OCI-LY3 (cell line): ENCODE measurements around the gene GDPD4.

Experiments
- H2AFZ ChIP-seq: fragments of 200-600, 300-600 bp; shearing (Covaris generic); 2 replicates; pipeline ENCODE4 v1.6.0; 2014; ENCODE audit warnings: antibody characterized with exemption, low read depth, low read length
- H3K27ac ChIP-seq: fragments of 200-600, 300-600 bp; sonication (generic); 2 replicates; pipeline ENCODE4 v1.5.1; 2014; ENCODE audit warnings: mild to moderate bottlenecking, low read length, moderate library complexity, mixed read lengths
- H3K27me3 ChIP-seq: fragments of 200-600, 300-600 bp; sonication (generic); 2 replicates; pipeline ENCODE4 v1.6.1; 2014; ENCODE audit warnings: low read depth, low read length, mixed read lengths
- H3K36me3 ChIP-seq: fragments of 200-600, 300-600 bp; sonication (generic); replicated peaks from 2 replicates; pipeline ENCODE3; 2014; ENCODE audit warnings: low read depth, low read length, mixed read lengths
- H3K4me1 ChIP-seq: fragments of 300-600, 200-600 bp; sonication (generic); 2 replicates; pipeline ENCODE4 v1.6.1; 2014; ENCODE audit warnings: low read length, mixed read lengths
- H3K4me2 ChIP-seq: fragments of 200-600, 300-600 bp; sonication (generic); 2 replicates; pipeline ENCODE4 v1.6.1; 2014; ENCODE audit warnings: low read length, mixed read lengths
- H3K4me3 ChIP-seq: fragments of 300-600, 200-600 bp; sonication (generic); 2 replicates; pipeline ENCODE4 v1.5.1; 2014; ENCODE audit warnings: antibody characterized with exemption, mild to moderate bottlenecking, low read length, moderate library complexity
- H3K79me2 ChIP-seq: fragments of 300-600, 200-600 bp; shearing (Covaris generic); 2 replicates; pipeline ENCODE4 v1.6.1; 2014; ENCODE audit warnings: mild to moderate bottlenecking, low read length, mixed read lengths
- H3K9ac ChIP-seq: fragments of 300-600, 200-600 bp; shearing (Covaris generic); 2 replicates; pipeline ENCODE4 v1.6.0; 2014; ENCODE audit warnings: mild to moderate bottlenecking, low read length, moderate library complexity
- H3K9me3 ChIP-seq: fragments of 200-600, 300-600 bp; shearing (Covaris generic); 2 replicates; pipeline ENCODE4 v1.6.1; 2014; ENCODE audit warnings: low read length, mixed read lengths; ENCODE audit not compliant: insufficient read depth
- H4K20me1 ChIP-seq: fragments of 200-600, 300-600 bp; sonication (generic); 2 replicates; pipeline ENCODE4 v1.6.1; 2016; ENCODE audit warnings: low read length, mixed read lengths; ENCODE audit not compliant: insufficient read depth
- EZH2phosphoT487 ChIP-seq: fragments of 200-600 bp; shearing (Covaris generic); IDR thresholded peaks from 2 replicates; pipeline ENCODE4 v1.6.1; 2018; ENCODE audit warnings: antibody characterized with exemption, mixed run types, low read depth
- TF ChIP-seq, protein P1 (sequence below): fragments of 200-600, 300-600 bp; sonication (generic); IDR thresholded peaks from 2 replicates; pipeline ENCODE4 v1.5.1; 2014; ENCODE audit warnings: antibody characterized with exemption, low read length, low read depth

Gene GDPD4

DNA sequence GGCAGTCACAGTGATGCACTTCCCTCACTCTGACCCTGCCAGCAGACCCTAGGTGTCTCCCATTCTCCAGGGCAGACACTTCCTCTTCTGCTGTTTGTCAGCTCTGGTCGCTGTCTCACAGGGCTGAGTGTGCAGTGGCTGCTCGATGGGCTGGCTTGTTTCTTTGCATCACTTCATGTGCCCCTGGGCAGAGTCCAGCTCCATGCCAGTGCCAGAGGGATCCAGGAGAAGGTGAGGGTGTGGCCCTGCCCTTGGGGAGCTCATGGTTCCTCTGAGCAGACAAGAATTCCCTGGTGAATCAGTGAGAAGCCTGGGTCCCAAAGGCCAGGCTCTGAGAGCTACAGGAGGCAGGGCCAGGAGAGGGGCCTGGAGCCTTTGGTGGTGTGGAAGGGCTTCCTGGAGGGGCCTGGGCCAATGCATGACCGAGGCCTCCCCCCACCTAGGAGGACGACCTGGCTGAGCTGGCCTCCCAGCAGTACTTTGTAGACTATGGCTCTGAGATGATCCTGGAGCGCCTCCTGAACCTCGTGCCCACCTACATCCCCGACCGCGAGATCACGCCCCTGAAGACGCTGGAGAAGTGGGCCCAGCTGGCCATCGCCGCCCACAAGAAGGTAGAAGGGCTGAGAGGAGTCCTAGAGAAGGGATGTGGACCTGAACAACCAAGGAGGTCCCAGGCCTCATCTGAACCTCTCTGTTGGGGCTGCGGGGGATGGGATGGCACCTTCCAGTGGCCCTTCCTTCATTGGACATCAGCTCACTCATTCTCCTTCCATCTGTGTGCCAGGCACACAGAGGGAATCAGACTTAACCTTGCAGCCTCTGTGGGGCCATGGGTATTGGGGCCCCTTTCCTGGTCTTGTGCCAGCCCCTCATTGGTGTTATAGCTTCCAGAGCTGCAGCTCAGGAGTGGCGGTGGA is 107.3 kb downstream of the GDPD4 start:
- H3K9me3 ChIP-seq = no peaks in the 10 kb centered on the region
- H2AFZ ChIP-seq = no peak overlapping the region
- H3K4me2 ChIP-seq = no peak overlapping the region
- no peak overlapping the region for H3K27ac ChIP-seq
- no peak overlapping the region for H3K4me3 ChIP-seq
- H3K36me3 ChIP-seq = no peaks in the 10 kb centered on the region
- H3K79me2 ChIP-seq = no peaks in the 10 kb centered on the region
- TF ChIP-seq, protein P1, sequence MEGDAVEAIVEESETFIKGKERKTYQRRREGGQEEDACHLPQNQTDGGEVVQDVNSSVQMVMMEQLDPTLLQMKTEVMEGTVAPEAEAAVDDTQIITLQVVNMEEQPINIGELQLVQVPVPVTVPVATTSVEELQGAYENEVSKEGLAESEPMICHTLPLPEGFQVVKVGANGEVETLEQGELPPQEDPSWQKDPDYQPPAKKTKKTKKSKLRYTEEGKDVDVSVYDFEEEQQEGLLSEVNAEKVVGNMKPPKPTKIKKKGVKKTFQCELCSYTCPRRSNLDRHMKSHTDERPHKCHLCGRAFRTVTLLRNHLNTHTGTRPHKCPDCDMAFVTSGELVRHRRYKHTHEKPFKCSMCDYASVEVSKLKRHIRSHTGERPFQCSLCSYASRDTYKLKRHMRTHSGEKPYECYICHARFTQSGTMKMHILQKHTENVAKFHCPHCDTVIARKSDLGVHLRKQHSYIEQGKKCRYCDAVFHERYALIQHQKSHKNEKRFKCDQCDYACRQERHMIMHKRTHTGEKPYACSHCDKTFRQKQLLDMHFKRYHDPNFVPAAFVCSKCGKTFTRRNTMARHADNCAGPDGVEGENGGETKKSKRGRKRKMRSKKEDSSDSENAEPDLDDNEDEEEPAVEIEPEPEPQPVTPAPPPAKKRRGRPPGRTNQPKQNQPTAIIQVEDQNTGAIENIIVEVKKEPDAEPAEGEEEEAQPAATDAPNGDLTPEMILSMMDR = no peak
- TF ChIP-seq EZH2phosphoT487 = no peak
- no peaks in the 10 kb centered on the region for H4K20me1 ChIP-seq
- no peaks in the 10 kb centered on the region for H3K4me1 ChIP-seq
- H3K27me3 ChIP-seq = no peaks in the 10 kb centered on the region
- H3K9ac ChIP-seq = no peak overlapping the region

DNA sequence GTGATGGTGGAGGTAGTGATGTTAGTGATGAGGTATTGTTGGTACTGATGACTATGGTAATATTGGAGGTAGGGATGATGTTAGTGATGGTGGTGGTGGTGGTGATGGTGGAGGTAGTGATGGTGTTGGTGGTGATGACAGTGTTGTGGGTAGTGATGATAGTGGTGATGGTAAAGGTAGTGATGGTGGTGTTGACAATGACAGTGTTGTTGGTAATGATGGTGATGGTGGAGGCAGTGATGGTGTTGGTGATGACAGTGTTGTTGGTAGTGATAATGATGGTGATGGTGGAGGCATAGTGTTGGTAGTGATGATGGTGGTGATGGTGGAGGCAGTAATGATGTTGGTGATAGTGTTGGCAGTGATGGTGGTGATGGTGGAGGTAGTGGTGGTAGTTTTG is 108.3 kb downstream of the GDPD4 start:
- Histone ChIP-seq H3K4me2 (no peak overlapping the region), H3K36me3 (no peaks in the 10 kb centered on the region), H3K4me3 (no peak overlapping the region), H3K9me3 (no peaks in the 10 kb centered on the region), H2AFZ (no peak overlapping the region), H3K79me2 (no peaks in the 10 kb centered on the region), H3K9ac (no peak overlapping the region), H3K27ac (no peak overlapping the region), H4K20me1 (no peaks in the 10 kb centered on the region), H3K27me3 (no peaks in the 10 kb centered on the region), H3K4me1 (no peaks in the 10 kb centered on the region)
- TF ChIP-seq, protein P1 = no peak
- TF ChIP-seq EZH2phosphoT487 = no peak

DNA sequence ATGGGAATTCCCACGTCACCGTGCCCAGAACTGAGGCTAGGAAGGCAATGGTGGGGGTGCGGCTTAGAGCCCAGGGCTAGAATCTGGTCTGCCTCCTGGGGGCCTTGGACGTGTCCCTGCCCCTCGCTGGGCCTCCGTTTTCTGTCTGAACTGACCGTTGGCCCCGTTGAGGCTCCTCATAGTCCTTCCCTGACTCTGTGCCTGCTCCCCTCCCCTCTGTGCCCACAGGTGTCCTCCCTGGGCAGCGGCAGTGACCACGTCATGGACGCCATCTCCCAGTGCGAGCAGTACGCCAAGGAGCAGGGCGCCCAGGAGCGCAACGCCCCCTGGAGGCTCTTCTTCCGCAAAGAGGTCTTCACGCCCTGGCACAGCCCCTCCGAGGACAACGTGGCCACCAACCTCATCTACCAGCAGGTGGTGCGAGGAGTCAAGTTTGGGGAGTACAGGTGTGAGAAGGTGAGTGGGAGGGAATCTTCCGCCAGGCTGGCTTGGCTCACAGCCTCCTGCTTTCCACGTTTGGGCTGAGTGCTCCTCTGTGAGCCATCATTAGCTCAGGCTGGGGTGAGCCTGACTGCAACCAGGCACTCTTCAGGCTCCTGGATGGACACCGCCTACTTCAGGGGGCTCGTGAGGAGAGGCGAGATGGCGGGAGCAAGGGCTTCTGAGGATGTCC is 109.5 kb downstream of the GDPD4 start:
- Histone ChIP-seq H3K27me3 (no peaks in the 10 kb centered on the region), H3K9me3 (no peaks in the 10 kb centered on the region), H2AFZ (no peak overlapping the region), H3K9ac (no peak overlapping the region), H4K20me1 (no peaks in the 10 kb centered on the region), H3K79me2 (no peaks in the 10 kb centered on the region), H3K4me1 (peaks cover 3% of the 10 kb centered on the region), H3K27ac (no peak overlapping the region), H3K4me3 (no peak overlapping the region), H3K36me3 (no peaks in the 10 kb centered on the region), H3K4me2 (no peak overlapping the region)
- TF ChIP-seq EZH2phosphoT487 = no peak
- TF ChIP-seq, protein P1 = peak; percentile 86

DNA sequence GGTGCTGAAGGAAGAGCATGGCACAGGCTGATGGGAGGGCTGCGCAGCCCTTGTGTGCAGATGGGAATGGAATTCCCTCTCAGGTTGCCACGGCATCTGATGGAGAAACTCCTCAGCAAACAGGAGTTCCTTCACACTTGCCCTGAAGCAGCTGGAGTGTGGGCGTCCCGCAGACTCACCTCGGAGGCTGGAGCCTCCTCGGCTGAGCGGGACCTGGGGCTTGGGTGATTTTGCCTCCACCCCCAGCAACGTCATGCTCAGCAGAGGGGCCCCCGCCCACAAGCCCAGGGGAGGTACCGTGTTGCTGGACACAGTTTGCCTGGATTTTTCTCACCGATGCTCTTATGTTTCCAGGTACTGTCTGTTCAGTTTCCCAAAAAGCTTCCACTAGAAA is 110.1 kb downstream of the GDPD4 start:
- Histone ChIP-seq H2AFZ (no peak overlapping the region), H3K9ac (no peak overlapping the region), H3K4me2 (no peak overlapping the region), H3K79me2 (no peaks in the 10 kb centered on the region), H4K20me1 (no peaks in the 10 kb centered on the region), H3K36me3 (no peaks in the 10 kb centered on the region), H3K4me1 (peaks cover 9% of the 10 kb centered on the region), H3K4me3 (no peak overlapping the region), H3K27me3 (no peaks in the 10 kb centered on the region), H3K9me3 (no peaks in the 10 kb centered on the region), H3K27ac (no peak overlapping the region)
- no peak for TF ChIP-seq EZH2phosphoT487
- TF ChIP-seq, protein P1 = no peak
